Erythroblast (primary cell): Measurements from ENCODE around the gene NR2F1-AS1.
"Not testable (repeated sequence)": the region's sequence is repeated elsewhere in the genome, so short reads cannot be mapped to it uniquely, and the experiment has no call there.

Experiments used
- GATA1 ChIP-seq: IDR thresholded peaks from 2 replicates; pipeline ENCODE4 v1.6.1; 2011; ENCODE audit warnings: low read depth, mild to moderate bottlenecking, control low read depth, low read length, moderate library complexity
- POLR2A ChIP-seq: IDR thresholded peaks from 2 replicates; pipeline ENCODE4 v1.6.1; 2011; ENCODE audit warnings: mild to moderate bottlenecking, low read length

DNA sequence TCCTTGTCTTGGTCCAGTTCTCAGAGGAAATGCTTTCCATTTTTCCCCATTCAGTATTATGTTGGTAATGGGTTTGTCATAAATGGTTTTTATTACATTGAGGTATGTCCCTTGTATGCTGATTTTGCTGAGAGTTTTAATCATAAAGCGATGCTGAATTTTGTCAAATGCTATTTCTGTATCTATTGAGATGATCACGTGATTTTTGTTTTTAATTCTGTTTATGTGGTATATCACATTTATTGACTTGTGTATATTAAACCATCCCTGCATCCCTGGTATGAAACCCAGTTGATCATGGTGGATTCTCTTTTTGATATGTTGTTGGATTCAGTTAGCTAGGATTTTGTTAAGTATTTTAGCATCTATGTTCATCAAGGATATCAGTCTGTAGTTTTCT lies 189.8 kb downstream of the NR2F1-AS1 start:
- not testable (repeated sequence) for TF ChIP-seq POLR2A, GATA1
